Endometrial microvascular endothelial cells (primary cell): ENCODE data around the gene MAP3K4. TPM values are rescaled to one million over a fixed set of nuclear protein-coding genes. Genes with fewer than 3 reads are reported as not detected.

Source experiments
- in situ Hi-C: cut with HindIII; loops from 2 replicates; pipeline ENCODE4 v1.10.0; 2017; ENCODE audit warnings: low sequenced_read_pairs, low pct_unique_long_range_greater_than_20kb; ENCODE audit errors: inconsistent ontology term
- total RNA-seq: library from RNA; depleted of rRNA; stranded (reverse); fragments of >200 nt; gene quantifications from one replicate; pipeline ENCODE4 v1.2.3, GENCODE V29; 2015; ENCODE audit errors: inconsistent ontology term

The MAP3K4 gene
- total RNA-seq, 1 donor from 2014 or later, result 16.7 TPM

DNA sequence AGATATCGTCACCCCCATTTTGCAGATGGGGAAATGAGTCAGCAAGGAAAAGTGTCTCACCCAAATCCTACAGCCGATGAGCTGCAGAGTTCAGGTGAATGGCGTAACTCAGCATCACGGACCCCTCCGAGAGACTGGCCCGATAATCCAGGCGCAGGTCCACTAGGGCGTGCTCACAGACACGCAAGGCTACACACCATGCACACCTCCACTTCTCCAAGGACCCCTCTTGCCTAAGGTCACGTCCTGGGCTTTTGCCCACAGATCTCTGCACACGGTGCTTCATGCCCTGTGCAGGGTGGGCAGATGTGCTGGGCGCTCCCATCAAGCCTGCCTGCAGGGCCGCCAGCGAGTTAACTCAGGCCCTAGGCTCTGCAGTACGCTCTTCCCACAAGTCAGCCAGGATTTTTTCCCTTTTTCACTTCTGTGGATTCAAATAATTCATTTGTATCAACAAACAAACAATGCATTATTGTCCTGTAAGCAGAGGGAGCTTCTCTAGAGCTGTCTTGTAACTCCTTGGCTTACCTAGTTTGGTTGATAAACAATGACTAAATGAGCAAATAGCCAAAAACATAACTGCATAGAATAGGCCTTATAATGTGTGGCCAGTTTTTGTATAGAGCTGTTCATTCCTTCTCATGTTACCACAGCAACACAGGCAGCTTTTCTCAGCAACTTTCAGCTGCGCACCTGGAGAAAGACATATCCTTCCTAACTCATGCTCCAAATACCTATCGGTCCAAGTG is 143.2 kb downstream of the MAP3K4 start:
- in situ Hi-C loops, result no loop called here

DNA sequence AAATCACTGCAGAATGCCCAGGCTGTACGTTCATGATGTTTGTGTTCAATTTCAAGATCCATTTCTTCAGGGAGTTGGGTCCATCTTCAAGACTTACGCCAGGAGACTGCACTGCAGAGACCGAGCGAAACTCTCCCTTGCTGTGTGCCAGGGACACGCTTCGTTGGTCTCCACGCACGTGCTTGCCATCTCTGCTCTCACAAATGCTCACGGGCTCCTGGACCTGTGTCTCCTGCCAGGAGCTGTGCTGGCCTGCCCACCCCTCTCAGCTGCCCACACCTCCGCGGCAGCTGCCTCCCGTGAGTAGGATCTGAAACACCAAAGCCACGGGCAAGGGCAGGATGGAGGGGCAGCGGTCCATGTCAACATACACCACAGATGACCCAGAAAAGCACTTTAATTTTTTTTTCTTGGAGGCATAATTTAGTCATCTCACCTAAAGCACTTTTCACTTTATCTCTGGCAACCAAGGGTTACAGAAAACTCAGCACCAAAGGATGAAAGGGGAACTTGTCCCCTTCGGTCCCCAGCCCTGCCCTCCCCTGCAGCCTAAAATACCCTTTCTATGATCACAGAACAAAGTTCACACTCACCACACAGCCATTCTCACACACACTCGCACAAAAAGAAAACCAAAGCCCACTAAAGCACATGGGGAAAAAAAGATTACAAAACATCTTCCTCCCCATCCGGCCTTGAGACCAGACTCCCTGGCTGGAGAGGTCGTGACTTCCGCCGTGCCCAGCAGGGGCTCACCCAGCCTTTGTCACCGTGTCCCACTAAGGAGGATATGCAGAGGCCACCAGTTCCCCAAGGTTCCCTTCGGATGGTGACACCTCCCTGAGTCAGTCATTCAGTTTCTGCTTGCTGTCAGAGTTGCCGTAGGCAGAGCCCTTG is 144.4 kb downstream of the MAP3K4 start:
- in situ Hi-C loops, result no loop called here

DNA sequence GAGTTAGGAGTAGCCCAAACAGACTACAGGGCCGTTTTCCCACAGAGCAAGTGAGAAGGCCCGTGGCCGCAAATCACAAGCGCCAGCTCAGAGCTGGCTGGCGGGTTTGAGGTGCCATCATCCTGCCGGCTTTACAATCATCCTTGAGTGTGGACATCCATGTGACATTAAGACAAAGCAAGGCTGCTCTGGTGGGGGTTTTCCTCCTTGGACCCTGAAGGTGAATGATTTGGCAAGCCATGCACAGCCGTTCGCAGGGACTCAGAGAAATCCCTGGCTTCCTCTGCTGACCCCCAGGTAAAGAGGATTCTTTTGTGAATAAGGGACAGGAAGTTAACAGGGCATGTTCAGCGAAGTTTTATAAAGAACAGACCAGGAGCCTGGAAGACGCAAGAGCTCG is 145.1 kb downstream of the MAP3K4 start:
- in situ Hi-C loops, result no loop called here

DNA sequence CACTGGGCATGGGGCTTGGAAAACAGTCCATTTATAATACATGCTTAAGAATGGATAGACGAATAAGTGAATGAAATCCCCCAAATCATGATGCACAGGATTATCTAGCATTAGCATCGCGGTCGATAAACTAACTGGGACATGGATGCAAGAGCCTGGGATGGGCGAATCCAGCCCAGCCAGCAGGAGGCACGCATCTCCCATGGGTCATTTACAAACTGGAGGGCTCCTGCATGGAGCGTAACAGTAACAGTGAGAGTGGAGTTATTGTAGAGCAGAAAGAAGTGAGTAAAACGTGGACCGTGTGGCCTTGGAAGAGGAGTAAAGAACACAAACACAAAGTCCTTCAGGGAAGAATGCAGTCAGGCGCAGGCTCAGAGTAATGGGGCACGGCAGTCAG is 145.8 kb downstream of the MAP3K4 start:
- in situ Hi-C loops, result no loop called here

DNA sequence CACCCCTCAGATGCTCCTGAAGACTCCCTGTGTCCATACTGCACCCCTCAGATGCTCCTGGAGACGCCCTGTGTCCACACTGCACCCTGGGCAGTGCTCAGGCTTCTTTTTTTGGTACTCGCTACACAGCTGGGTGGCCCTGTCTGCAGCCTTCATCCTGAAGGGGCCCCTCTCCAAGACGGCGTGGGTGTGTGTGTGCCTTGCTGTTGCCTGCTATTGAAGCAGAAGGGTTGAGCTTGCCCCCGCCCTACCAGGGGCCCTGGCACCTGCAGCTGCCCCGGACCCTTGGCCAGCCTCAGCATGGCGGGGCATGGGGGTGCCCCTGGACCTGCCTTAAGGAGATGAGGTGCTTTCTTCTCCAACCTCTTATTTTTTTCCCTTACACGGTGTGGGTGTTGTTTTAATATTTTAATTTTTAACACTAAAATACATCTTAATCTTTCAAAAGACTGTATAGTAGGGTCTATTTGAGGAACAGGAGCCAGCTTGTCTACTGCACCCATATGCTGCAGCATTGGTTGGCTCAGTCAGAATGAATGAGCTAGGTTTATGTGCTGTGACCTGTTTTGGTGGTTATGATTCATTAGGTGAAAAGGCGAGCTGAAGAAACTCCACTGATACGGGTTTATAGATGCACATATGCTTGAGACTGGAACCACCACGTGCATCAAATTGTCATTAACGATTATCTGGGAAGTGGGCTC is 146.4 kb downstream of the MAP3K4 start:
- in situ Hi-C loops, result no loop called here

DNA sequence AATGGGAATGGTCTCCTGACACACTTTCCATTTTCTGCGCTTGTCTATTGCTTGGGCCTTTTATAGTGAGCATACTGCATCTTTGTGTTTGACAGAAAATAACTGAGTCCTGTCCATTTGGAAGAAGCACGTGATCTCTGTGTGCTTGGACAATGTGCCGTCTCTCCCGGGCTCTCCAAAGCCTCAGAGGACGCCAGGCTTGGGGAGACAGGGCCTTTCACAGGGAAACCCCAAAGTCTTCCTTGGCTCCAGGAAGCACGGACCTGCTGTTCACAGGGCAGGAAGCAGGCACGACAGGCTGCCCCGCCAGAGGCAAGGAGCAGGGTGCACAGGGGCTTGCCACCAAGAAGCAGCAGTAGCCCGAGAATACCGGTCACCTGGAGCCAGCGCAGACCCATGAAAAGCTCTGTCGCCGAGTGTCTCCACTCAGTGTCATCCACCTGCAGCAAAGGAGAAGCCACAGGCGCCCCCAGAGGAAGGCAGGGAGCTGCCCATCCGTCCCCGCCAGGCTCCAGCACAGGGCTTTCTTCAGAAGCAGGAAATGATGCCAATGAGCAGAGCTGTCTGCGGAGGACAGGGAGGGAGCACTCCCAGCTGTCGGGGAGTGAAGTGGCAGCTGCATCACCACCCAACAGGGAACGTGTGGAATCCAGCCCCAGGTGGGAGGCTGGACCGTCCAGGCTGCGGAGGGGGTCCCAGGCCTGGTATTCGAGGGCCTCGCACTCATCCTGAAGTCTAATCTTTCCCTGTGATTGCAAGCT is 147.2 kb downstream of the MAP3K4 start:
- in situ Hi-C loops, result no loop called here

DNA sequence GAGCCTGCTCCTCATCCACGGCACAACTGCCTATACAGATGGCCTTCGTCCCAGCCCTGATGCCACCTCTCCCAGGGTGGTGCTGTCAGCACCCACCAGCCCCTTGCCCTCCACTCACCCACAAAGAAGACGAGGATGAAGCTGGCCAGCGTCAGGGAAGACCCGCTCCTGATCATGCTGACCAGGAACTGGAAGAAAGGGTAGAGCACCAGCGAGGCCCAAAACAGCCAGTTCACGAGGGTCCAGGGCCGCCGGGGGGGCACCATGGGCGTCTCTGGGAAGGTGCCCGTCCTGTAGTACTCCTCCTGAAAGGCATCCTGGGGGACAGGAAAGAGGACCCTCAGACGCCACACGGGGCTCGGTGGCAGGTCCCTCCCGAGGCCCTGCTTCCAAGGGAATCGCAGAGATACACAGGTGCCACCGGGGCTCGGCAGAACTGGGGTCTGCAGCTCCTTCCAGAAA is 147.8 kb downstream of the MAP3K4 start:
- in situ Hi-C loops, result no loop called here

DNA sequence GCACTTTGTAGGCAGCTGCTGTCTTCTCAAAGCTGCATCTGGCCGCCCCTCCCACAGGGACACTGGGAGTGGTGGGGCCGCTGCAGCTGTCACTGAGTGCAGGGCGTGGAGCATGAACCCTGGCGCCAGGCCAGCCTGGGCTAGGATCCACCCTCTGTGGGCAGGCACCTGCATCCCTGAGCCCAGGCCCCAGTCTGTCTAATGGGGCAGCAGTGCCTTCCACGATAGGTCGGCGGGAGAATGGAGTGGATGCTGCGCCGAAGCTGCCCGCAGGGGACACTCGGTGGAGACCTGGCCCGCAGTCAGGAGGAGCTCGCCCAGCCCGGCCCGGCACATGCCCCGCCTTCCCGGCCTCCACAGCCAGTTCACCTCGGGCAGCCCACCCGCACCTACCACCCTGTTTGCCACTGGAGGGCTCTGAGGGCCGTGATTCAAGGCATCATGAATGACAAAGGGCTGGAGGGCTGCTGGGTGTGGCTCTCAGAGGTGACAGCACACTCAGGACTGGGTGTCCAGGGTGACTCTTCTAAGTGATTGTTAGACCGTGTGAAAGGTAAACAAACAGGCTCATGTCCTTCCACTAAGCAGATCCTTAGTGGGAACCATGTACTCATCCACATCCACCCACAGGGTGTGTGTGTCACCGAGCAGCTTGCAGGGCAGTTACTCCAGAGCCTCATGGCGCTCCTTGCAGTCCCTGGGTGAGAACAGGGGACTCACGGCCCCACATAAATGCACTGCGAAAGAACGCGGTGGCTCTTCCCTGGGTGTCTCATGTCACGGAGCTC is 148.4 kb downstream of the MAP3K4 start:
- in situ Hi-C loops, result no loop called here

DNA sequence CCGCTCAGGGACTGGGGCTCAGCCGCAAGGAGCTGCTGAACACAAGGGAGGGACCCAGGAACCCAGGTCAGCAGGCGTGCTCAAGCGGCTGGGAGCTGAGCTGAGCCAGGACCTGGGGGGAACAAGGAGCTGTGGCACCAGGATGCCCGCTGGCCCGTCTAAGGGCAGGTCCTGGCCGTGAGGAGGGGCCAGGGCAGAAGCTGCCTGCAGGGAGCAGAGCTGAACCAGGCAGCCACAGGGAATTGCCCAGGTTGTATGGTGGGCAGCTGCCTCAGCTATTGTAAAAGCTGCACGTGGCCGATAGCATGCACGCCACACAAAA is 148.9 kb downstream of the MAP3K4 start:
- in situ Hi-C loops, result no loop called here

DNA sequence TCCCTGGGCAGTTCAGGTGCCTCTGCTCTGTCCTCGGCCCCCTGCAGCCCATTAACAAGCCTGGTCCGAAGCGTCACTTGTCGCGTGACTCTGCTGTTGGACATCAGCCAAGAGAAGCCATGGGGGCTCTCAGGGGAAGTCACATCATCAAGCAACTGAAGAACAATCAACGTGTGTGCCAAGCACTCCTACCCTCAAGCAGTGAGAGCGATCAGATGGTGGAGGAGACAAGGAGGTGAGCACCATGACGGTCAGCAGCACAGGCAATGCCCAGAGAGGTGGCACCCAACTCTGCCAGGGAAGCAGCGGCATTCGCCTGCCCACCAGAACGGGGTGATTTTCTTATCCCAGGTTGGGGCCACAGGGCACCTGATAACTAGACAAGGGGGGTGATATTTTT is 149.6 kb downstream of the MAP3K4 start:
- in situ Hi-C loops, result no loop called here

DNA sequence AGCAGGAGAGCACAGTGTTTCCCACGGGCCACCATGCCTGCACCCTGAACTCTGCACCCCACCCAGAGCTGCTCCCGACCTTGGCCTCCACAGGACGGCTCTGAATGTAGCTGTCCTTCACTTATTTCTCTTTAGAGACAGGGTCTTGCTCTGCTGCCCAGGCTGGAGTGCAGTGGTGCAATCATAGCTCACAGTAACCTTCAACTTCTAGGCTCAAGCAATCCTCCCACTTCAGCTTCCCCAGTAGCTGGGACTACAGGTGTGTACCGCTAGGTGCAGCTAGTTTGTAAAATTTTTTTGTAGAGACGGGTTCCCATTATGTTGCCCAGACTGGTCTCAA is 151.4 kb downstream of the MAP3K4 start:
- in situ Hi-C loops, result no loop called here

DNA sequence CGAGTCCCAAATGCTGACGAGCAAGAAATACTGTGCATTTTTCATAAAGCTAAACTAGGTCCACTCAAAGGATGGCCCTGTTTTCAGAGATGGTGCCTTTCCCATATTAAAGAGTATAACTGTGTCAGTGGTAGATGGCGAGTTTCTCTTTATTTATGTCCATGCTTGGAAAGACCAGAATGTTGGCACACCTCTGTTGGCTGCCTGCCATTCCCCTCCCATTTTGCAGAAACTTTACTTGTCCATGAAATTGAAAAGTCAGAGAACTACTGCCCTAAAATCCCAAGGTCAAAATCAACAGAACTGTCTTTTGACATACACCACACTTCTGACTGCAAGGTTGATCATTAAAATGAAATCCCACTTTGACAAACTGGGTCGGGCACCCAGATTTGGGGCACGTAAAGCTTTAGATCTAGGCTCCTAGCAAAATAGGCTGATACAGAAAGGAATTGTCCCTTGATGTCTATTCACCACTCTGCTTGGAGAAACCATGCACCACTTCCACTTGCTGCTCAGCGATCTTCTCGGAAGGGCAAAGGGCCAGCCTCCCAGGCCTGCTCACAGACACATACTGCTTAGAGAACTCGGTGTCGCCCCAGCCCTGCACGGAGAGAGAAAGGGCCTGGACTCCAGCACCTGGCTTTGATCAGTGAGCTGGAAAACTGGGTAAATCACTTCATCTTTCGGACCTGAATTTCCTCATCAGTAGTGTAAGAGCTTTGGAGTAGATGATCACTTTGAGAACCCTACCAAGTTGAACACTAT is 152.3 kb downstream of the MAP3K4 start:
- in situ Hi-C loops, result no loop called here

DNA sequence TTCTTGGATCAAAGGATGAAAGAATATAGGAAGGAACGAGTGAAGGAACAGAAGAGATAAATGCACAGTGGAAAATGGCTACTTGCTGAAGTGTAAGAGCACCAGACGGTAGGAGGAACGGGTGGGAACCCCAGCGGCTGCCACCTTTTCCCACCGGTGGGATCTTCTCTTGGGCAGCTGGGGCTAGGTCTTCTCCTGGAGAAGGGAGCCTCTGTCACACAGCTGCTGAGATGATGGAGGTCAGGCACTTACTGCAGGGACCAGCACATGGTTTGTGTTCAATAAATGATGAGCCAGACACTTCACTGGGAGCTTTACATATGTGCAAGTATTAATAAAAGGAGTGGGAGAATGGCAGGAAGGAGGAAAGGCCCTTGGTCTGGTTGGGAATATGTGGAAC is 158.6 kb downstream of the MAP3K4 start:
- in situ Hi-C loops, result no loop called here

DNA sequence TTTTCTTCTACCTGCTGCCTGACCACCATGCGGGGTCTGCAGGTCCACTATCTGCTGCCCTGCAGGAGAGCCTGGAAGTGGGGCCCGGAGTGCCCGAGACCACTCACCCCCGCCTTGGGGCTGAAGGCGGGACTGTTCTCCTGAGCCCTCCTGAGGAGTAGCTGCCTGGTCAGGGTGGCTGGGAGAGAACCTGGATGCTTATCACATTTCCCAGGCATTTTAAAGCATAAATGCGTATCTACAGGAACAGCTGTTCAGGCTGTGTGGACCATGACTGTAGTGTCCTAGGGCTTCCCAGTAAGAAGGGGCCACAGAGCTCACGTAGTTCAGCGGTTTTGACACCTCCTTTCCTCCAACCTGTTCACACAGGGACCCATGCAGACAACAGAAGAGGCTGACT is 159.0 kb downstream of the MAP3K4 start:
- in situ Hi-C loops, result no loop called here

DNA sequence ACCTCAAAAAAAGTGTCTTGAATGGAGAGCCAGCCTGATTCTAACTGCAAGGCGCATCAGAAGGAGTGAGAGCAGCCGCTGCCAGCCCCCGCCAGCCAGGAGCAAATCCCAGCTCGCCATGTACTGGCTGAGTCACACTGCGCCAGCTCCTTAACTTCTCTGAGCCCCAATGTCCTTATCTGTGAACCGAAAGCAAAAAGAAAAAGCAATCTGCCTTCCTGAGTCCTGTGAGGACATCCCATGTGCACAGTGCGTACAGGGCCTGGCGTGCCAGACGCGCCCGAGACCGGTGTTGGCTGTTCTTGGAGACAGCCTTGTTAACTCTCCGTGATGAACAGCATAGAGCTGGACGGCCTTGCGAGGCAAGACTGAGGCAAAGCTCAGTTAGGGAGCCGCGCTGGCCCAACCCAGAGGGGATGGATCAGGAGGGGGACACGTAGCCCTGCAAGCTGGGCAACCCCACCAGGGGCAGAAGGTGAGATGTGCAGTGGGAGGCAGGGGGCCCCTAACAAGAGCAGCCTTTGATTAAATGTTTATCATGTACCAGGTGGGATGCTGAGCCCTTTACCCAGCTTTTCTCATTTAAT is 159.6 kb downstream of the MAP3K4 start:
- in situ Hi-C loops, result no loop called here

DNA sequence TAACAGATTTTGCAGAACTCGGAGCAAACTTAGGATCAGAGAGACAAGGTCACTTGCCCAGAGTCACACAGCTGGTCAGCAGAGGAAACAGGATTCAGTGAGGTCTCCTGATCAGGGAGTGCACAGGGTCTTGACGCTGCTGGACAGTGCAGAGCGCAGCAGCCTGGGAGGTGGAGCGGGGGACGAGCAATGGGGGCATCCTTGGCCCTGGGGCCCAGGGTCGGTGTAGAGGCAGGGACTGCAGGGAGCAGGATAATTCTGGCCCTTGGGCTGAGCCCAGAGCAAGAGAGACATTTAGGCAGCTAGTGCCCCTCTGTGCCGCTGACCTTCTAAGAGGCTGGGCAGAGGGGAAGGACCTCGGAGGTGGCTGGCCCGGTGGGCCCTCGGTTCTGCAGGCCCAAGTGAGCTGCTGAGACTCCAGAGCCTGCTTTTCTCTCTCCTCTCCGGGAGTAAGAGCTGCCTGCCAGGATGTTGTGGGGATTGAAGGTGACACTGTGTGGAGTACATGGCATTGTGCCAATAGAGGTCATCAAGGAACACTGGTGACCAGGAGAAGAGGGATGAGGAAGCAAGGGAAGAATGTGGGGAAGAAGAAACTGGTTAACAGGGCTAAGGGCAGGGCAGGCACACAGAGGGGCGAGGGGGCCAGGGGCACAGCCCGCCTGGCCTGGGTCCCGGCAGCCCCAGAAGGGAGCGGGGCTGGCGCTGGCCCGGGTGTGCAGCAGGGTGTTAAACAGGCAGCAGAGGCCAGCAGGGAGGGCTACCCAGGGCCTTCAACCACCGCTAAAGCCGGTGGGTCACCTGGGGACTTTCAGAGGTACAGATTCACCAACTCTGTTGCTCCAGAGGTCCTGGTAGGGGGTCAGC is 160.3 kb downstream of the MAP3K4 start:
- in situ Hi-C loops, result no loop called here

DNA sequence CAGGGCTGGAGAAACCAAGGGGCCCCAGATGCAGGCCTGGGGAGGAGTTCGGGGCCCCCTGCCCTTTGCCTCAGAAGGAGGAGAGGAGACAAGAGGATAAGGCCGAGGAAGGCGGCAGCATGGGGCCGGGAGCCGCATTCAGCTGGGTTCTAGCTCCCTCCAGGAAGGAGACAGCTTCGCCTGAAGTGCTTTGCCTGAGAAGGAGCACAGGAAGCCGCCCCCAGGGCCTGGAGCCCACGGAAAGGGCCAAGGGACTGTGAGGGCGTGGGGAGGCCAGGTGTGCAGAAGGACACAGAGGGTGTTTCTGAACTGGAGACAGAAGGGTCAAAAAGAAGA is 160.9 kb downstream of the MAP3K4 start:
- in situ Hi-C loops, result no loop called here
